Natural killer cell (primary cell): ENCODE data around the gene MYBPH. TPM values are rescaled to one million over a fixed set of nuclear protein-coding genes. Genes with fewer than 3 reads are reported as not detected.

Experiments used
- ATAC-seq, 3 donors: fragments of 150-1000 bp in 2 of 3; fragments of 200-7000 bp in 1 of 3; cut with Tn5 transposase; 1 replicate in 1 of 3; 2 replicates in 2 of 3; pipeline ENCODE4 v1.10.0; 2021; ENCODE audit warnings: mild to moderate bottlenecking in 2 of 3, moderate library complexity in 2 of 3
- DNase-seq, 2 donors: peaks; one replicate each; pipeline versions ENCODE4 v3.0.0 to v3.0.0-alpha.2; 2013 to 2021; ENCODE audit warnings: mixed read lengths in 1 of 2
- H3K27ac ChIP-seq: one replicate; pipeline ENCODE4 v1.5.1; 2013; ENCODE audit warnings: mild to moderate bottlenecking, low read length
- H3K27me3 ChIP-seq: one replicate; pipeline ENCODE4 v1.6.1; 2013; ENCODE audit warnings: low read length; ENCODE audit not compliant: control insufficient read depth, insufficient read depth
- H3K36me3 ChIP-seq: one replicate; pipeline ENCODE4 v1.6.1; 2013; ENCODE audit warnings: low read length; ENCODE audit not compliant: control insufficient read depth, insufficient read depth
- H3K4me1 ChIP-seq: one replicate; pipeline ENCODE4 v1.6.1; 2013; ENCODE audit warnings: low read length; ENCODE audit not compliant: control insufficient read depth, insufficient read depth
- H3K4me3 ChIP-seq: one replicate; pipeline ENCODE4 v1.5.1; 2013; ENCODE audit warnings: low read length
- H3K9me3 ChIP-seq: one replicate; pipeline ENCODE4 v1.6.1; 2013; ENCODE audit warnings: low read length; ENCODE audit not compliant: control insufficient read depth, insufficient read depth
- H3K27ac Mint-ChIP-seq, 2 donors: one replicate each; pipeline ENCODE4 v1.8.0; 2022; ENCODE audit warnings: mild to moderate bottlenecking in 2 of 2, mixed read lengths in 2 of 2, moderate library complexity in 1 of 2
- H3K27me3 Mint-ChIP-seq, 2 donors: one replicate each; pipeline ENCODE4 v1.8.0; 2022; ENCODE audit warnings: low read depth in 2 of 2, mixed read lengths in 2 of 2
- H3K36me3 Mint-ChIP-seq: one replicate; pipeline ENCODE4 v1.8.0; 2022; ENCODE audit warnings: mixed read lengths
- H3K4me1 Mint-ChIP-seq, 2 donors: one replicate each; pipeline ENCODE4 v1.8.0; 2022; ENCODE audit warnings: mixed read lengths in 2 of 2
- H3K4me3 Mint-ChIP-seq: one replicate; pipeline ENCODE4 v1.8.0; 2022; ENCODE audit warnings: mild to moderate bottlenecking, moderate library complexity, mixed read lengths
- H3K9me3 Mint-ChIP-seq, 2 donors: one replicate each; pipeline ENCODE4 v1.8.0; 2022; ENCODE audit warnings: mixed read lengths in 2 of 2
- CTCF ChIP-seq: fragments of 200-600 bp; IDR thresholded peaks from one replicate; pipeline ENCODE4 v1.8.0; 2022; ENCODE audit warnings: antibody characterized with exemption
- WGBS: methylation state at CpG from one replicate; pipeline ENCODE4 v1.1.7; 2013; ENCODE audit warnings: missing lambda C conversion rate; ENCODE audit not compliant: insufficient coverage; 5-methylcytosine and 5-hydroxymethylcytosine counted together
- intact Hi-C: fragments of 100-400 bp; cut with micrococcal nuclease; formaldehyde crosslinking; loops from one replicate; pipeline ENCODE4 v1.14.2; 2022
- total RNA-seq, 4 donors: library from RNA; stranded (reverse); fragments of 120-200 nt in 1 of 4; gene quantifications; one replicate each; pipeline versions ENCODE4 v1.2.3 to v1.2.4, GENCODE V29; 2013 to 2022

Gene MYBPH
- total RNA-seq, 3 donors from 2014 or later (not counting 1 experiment from before 2014, with no cell fraction given) = not detected

- 66% methylated on average over 7 of the region's 7 CpGs for WGBS
- peaks cover 21 to 27% of the 10 kb centered on the region in 2 donors for H3K27me3 Mint-ChIP-seq
- H3K27me3 ChIP-seq = no peaks in the 10 kb centered on the region
- H3K4me3 ChIP-seq = no peak overlapping the region
- peaks cover 8% of the 10 kb centered on the region for H3K4me1 ChIP-seq
- H3K27ac ChIP-seq = no peak overlapping the region
- intact Hi-C loops = no loop called here
- no peak overlapping the region for H3K4me3 Mint-ChIP-seq
- ATAC-seq (no peak), DNase-seq (no peak)
- H3K36me3 Mint-ChIP-seq = no peaks in the 10 kb centered on the region
- no peaks in the 10 kb centered on the region for H3K9me3 Mint-ChIP-seq
- no peaks in the 10 kb centered on the region for H3K9me3 ChIP-seq
- H3K27ac Mint-ChIP-seq = no peak overlapping the region
- H3K4me1 Mint-ChIP-seq = peaks cover 0 to 8% of the 10 kb centered on the region in 2 donors
- TF ChIP-seq CTCF = no peak
- H3K36me3 ChIP-seq = no peaks in the 10 kb centered on the region
These were observed 39.2 kb upstream of the MYBPH start for GRCh38 chr1:203214871-203215270.

- intact Hi-C loops = no loop called here
- Mint-ChIP-seq H3K27me3 (peaks cover 17 to 35% of the 10 kb centered on the region in 2 donors), H3K9me3 (no peaks in the 10 kb centered on the region), H3K27ac (no peak overlapping the region), H3K36me3 (no peaks in the 10 kb centered on the region), H3K4me3 (no peak overlapping the region), H3K4me1 (peaks cover 0 to 8% of the 10 kb centered on the region in 2 donors)
- no peaks in the 10 kb centered on the region for H3K27me3 ChIP-seq
- H3K4me1 ChIP-seq = peaks cover 8% of the 10 kb centered on the region
- WGBS = 85% methylated on average over 6 of the region's 6 CpGs
- no peak for ATAC-seq
- H3K9me3 ChIP-seq = no peaks in the 10 kb centered on the region
- no peak for DNase-seq
- no peaks in the 10 kb centered on the region for H3K36me3 ChIP-seq
- TF ChIP-seq CTCF = no peak
- H3K4me3 ChIP-seq = no peak overlapping the region
- no peak overlapping the region for H3K27ac ChIP-seq
These were observed 37.5 kb upstream of the MYBPH start for GRCh38 chr1:203213126-203213525.

- Mint-ChIP-seq H3K4me3 (no peak overlapping the region), H3K4me1 (peaks cover 0 to 8% of the 10 kb centered on the region in 2 donors), H3K36me3 (no peaks in the 10 kb centered on the region), H3K27me3 (peaks cover 16 to 31% of the 10 kb centered on the region in 2 donors), H3K9me3 (no peaks in the 10 kb centered on the region), H3K27ac (no peak overlapping the region)
- Histone ChIP-seq H3K9me3 (no peaks in the 10 kb centered on the region), H3K27me3 (no peaks in the 10 kb centered on the region), H3K36me3 (no peaks in the 10 kb centered on the region), H3K4me3 (no peak overlapping the region), H3K27ac (no peak overlapping the region), H3K4me1 (peaks cover 8% of the 10 kb centered on the region)
- intact Hi-C loops = no loop called here
- DNase-seq (no peak), ATAC-seq (no peak)
- no peak for TF ChIP-seq CTCF
- WGBS = 93% methylated on average over 3 of the region's 3 CpGs
These were observed 36.2 kb upstream of the MYBPH start for GRCh38 chr1:203211812-203212211.

GRCh38 chr1:203210988-203211387 lies 35.4 kb upstream of the MYBPH start:
- H3K27ac Mint-ChIP-seq = no peak overlapping the region
- Histone ChIP-seq H3K4me1 (peaks cover 3% of the 10 kb centered on the region), H3K36me3 (no peaks in the 10 kb centered on the region), H3K4me3 (no peak overlapping the region), H3K27me3 (no peaks in the 10 kb centered on the region), H3K27ac (no peak overlapping the region), H3K9me3 (no peaks in the 10 kb centered on the region)
- no peaks in the 10 kb centered on the region for H3K36me3 Mint-ChIP-seq
- ATAC-seq (no peak), DNase-seq (no peak)
- intact Hi-C loops = no loop called here
- TF ChIP-seq CTCF = no peak
- H3K27me3 Mint-ChIP-seq = peaks cover 11 to 23% of the 10 kb centered on the region in 2 donors
- H3K4me1 Mint-ChIP-seq = peaks cover 0 to 3% of the 10 kb centered on the region in 2 donors
- H3K9me3 Mint-ChIP-seq = no peaks in the 10 kb centered on the region
- H3K4me3 Mint-ChIP-seq = no peak overlapping the region
